Central memory CD4-positive, alpha-beta T cell (primary cell): ENCODE data around the gene LINGO4.
"Not testable (repeated sequence)": the region's sequence is repeated elsewhere in the genome, so short reads cannot be mapped to it uniquely, and the experiment has no call there.

ENCODE experiments used
- DNase-seq: peaks from one replicate; pipeline ENCODE4 v3.0.0; 2022

Gene LINGO4

DNA sequence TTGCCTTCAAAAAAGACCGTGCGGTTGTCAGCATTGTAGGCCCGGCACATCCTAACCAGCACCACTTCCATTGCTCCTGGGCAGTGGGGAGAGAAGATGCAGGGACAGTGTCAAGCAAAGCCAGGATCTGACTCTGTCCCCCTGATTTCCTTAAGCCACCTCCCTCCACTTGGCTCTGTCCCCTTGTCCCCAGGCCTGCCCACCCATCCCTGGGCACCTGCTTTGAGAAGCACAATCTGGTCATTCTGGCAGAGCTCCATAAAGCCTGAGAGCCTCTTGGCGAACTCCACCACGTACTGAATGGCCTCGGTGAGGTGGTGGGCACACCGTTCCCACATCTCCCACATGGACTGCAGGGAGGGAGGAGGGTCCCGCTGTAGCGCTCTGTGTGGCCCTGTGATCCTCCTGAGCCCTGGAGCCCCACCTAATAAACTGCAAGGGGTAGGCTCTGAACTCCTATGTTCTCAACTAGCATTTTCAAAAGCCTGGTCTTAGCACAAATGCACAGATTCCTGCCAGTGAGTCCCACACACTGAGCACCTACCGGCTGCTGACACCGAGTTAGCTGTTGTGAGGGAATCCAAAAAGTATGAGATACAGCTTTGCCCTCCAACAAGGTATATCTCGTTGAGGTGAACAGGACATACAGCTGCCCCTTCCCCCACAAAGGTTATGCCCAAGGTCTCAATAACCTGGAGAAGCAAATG lies 8.2 kb upstream of the LINGO4 start:
- no peak for DNase-seq

DNA sequence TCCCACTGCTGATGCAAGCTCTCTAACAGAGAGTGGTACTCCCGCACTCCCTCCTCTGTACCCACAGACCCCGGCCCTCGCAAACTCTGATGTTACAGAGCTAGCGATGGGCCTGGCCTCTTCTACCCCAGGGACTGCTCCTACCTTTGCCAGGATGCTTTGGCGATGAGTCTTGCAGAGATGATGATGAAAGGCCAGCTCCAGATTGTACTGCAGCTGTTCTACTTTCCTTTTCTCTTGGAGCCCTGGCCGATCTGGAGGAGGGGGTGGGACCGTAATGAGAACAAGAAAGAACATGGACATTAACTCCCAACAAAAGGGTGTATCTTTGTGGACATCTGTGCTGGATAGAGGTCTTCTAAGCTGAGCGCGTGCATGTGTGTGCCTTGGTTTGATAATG lies 6.0 kb upstream of the LINGO4 start:
- DNase-seq: no peak

DNA sequence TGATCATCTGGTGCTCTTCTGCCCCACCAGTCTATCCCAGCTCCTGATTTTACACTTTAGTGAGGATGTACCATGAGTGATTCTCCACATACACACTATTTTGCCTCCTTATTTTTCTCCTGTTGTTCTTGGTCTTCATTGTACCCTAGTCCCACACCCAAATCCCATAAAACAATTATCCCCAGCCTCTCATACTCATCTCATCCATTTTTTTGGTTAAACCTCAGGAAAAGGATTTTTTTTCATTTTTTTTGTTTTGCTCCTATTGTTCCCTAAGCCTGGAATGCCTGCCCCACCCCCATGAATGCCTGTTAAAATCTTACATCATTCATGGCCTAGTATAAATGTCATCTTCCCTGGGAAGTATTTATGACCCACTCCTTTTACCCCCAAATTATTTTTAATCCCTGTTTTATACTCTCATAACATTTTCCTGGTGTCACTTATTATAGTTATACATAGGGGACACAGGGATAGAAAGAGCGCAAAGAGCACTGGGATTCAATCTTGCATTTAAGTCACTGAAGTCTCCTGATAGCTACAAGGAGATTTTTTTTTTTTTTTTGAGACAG lies 4.9 kb upstream of the LINGO4 start:
- no peak for DNase-seq

DNA sequence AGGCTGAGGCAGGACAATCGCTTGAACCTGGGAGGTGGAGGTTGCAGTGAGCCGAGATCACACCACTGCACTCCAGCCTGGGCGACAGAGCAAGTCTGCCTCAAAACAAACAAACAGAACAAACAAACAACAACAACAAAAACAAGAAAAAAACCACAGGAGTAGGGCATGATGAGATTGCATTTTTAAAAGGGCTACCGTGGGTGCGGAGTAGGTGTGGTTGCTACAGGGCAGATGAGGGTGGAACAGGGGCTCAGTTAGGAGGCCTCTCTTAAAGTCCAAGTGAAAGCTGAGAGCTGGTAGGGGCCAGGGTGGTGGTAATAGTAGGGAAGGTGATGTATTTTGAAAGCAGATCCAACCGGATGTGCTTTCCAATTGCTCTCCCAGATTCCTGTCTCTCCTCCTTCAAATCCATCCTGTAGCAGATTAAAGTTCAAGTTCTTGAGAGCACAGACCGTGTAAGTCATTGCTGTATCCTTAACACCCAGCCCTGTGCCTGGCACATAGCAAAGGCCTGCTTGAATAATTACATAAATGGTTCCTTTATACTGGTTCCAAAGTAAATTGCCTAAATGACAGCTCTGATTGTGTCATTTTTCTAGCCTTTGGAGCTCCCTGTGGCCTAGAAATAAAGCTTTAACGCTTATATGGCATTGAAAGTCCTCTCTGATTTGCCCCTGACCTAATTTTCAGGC lies 4.2 kb upstream of the LINGO4 start:
- DNase-seq: no peak

DNA sequence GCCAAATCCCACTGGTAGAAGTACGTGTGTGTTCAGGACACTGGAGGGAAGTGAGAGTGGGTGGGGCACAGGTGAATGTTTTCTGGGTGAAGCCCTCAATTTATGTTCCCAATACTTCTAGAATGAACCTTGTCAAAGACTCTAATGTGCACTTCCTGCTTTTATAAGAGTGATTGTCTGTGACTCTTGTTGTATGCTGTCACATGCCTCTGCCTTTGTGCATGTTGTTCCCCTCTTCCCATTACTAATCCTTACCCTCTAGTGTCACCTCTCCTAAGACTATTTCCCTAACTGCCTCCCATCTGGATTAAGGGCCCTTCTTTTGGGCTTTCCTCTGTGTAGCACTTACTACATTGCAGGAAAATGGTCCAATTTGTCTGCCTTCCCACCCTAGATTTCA lies 2.5 kb upstream of the LINGO4 start:
- no peak for DNase-seq

DNA sequence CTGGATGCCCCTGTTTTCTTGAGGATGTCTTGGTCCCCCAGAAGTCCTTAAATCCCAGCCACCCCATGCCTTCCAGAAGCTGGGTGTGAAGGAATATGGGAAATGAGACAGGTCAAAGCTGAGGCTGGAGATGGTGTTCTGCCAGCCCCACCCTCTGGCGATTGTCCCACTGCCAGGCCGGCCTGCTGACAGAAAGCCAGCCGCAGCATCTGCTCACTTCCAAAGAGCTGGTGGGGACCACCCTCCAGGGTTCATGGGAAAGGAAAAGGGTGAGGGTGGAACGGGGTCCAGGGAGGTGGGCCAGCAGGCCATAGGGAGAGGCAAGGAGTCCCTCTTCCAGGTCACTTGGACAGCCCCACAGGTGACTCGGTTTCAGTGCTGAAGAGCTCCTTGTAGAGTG lies 1.9 kb upstream of the LINGO4 start:
- DNase-seq: no peak

DNA sequence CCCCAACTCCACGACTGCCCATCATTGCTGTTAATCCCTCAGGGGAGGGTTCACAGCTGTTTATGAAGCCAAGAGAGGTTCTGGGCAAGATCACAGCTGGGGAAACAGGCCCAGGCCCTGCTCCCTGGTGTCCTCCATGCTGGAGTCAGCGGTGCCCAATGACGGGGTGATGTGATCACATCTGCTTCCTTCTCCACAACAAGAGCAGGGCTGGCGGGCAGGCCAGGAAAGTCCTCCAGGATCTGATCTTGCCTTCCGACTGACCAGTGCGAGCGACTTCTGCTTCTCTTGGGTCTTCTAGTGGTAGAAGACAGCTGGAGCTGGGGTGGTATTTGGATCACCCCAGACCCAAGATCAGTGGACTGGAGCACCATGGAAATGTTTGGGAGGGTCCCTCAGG lies 951 bp upstream of the LINGO4 start:
- no peak for DNase-seq

DNA sequence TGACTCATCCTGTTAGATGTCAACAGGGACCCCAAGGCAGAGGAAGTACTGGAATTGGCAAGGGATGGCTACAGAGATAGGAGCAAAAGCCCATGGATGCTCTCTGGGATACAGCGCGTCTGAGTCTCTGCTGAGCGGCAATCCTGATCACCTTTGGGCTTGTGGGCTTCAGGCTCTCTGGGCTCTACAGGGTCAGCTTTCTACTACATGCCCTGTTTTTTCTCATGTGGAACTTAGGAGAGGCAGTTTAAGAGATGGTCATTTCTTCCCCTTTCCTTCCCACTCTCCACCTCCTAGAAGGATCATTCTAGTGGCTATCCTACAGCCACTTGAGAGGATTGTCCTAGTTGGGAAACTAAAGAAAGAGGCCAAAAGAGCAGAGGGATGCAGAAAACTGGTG lies 1.3 kb downstream of the LINGO4 start:
- no peak for DNase-seq

DNA sequence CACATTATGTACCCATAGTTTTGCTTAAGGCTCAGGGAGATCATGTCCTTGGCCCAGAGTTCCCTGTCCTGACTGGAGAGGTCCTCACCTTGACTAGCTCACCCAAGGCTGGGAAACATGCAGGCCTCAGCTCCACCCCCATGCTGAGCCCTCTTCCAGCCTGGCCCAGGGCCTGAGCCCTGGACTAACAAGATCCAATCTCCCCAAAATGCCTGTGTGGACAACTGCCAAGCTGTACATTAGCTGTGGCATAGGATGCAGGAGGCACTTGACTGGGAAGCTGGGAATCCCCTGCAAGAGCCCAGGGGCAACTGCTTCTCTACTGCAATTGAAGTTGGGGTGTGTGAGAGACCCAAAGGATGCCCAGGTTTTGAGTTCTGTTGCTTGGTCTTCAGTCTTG lies 2.1 kb downstream of the LINGO4 start:
- no peak for DNase-seq

DNA sequence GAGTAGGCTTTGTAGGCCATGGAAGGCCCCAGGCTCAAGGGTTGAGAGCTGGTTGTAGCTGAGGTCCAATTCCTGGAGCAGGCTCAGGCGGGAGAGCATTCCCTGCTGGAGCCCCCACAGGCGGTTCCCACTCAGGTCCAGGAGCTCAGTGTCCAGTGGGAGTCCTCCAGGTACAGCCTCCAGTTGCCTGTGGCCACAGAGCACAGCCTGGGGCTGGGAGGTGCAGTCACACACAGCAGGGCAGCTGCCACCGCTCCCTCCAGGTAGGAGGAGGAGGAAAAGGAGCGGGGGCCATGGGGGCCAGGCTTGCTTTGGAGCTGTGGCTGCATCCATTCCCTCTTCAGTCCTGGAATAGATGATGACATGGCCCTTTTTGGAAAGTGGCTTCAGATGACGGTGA lies 2.8 kb downstream of the LINGO4 start:
- DNase-seq: no peak

DNA sequence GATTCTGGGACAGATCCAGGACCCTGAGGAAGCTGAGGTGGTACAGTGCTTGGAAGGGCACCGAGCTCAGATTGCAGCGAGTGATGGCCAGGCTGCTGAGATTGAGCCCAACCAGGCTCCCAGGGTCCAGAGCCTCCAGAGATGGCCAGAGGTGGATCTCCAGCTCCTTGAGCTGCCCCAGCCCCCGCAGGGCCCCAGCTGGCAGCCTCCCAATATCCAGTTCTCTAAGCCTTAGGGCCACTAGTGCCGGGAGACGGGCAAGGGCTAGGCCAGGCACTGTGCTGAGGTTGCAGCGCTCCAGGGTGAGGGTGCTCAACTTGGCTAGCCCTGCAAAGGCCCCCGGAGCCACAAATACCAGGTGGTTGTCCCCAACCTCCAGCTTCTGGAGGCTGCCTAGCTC lies 3.4 kb downstream of the LINGO4 start:
- no peak for DNase-seq

DNA sequence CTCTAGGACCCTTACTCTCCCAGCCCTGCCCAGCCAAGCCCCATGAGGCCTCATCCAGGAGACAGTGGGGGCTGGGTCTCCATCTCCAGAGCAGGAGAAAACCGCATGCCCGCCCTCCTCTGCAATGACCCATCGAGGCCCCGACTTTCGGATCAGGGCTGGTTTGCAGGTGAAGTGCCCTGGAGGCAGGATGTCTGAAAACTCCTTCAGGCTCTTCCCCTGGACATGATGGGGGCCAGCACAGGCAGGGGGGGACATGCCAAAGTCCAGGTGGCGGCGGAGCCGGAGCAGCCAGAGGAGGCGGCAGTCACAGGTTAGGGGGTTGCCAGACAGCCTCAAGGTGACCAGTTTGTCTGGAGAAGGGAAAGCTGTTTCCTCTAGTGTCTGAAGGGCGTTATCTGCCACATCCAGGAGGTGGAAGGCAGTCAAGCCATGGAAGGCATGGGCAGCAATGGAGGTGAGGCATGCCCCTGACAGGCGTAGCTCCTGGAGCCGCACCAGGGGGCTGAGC lies 3.9 kb downstream of the LINGO4 start:
- no peak for DNase-seq

DNA sequence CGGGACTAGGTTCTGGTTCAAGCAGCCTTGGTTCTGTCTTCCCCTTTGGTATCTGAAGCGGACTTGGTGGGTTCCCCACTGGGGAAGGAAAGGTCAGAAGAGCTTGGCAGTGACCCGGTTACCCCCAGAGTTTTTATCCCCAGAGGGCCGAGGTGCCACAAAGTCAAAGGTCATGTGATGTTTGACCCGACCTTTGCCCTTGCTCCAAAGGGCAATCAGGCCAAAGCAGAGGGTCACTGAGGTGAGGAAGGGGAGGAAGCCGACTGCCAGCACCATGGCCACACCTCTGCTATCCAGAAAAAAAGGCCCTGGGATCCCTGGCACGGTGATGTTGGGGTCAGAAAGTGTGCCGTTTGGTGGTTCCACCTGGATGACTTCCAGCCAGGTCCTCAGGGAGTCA lies 4.4 kb downstream of the LINGO4 start:
- DNase-seq: no peak

DNA sequence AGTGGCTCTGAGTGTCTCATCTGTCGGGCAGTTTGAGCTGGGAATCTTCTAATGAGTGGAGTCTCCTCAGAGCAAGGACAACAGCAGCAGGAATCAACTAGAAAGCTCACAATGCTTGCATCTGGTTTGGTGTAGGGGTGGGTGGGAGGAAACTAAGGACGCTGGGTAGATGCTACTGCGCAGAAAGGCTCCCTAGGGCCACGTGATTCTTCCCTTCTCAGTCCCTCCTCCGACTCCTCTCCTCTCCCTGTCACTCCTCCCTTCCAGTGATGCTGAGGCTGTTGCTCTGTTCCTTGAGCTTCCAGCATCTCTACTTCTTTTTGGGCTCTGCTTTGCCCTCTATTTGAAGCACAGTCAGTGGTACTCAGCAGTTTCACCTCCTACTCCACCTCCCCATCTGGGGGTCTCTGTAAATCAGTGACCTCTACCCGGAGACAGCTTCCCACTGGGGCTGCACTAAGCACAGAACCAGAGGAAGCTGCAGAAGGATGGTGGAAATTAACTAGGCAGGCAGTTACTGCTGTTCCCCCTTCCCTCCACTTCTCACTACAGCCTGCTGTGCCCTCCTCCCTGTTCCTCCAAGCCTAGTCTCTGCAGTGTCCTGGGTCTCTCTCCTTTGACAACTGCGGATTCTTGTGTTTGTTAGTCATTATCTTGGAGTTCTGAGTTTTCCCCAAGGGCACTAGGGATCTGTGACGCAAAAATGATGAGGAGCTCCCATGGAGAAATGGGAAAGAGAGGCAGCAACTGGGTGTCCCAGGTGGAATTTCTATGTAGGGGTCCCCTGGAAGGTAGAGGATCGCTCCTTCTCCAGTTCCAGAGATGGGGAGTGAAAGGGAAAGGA lies 5.8 kb downstream of the LINGO4 start:
- no peak for DNase-seq

DNA sequence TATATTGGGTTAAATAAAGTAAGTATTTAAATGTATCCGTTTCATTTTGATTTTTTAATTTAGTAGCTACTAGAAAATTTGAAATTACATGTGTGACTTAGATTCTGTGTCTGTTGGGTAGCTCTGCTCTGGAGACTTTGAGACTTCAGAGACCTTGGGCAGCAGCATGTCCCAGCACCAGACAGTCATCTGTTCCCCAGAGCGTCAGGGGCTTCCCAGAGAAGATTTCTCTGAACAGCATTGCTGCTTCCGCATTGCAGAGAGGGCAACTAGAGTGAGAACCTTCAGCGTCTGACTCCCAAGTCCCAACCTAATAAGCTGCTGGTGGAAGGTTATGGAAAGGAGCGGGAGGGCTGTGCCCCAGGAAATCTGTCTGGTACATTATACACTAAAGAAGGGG lies 6.6 kb downstream of the LINGO4 start:
- DNase-seq: no peak

DNA sequence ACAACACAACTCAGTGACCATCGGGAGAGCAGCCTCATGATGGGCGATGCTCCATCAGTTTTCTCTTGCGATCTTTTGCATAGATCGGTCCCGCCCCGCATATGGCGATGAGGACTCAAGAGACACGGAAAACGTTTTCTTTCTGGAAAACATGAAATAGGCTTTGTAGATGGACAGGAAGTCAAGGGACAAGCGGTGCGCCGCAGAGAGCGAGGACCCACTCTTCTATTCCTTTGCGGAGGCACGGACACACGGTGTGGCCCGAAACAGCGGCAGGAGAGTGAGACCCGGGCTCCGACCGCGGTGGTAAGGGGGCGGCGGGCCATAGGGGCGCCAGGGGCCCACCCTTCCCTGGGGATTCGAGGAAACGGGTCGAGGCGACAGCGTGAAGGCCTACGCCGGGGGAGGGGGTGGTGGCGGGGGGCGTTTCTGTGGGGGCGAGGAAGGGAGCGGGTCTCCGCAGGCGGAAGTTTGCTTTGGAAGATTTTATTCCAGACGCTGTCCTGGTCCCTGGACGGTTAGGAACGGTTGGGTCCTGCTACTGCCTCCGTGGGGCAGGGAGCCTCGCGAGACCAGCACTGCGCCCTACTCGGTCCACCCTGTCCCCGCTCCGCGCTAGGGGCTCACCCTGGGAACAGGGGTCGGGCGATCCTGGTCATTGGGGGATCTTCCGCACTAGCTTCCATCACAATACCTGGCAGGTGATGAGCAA lies 14.1 kb downstream of the LINGO4 start:
- no peak for DNase-seq

DNA sequence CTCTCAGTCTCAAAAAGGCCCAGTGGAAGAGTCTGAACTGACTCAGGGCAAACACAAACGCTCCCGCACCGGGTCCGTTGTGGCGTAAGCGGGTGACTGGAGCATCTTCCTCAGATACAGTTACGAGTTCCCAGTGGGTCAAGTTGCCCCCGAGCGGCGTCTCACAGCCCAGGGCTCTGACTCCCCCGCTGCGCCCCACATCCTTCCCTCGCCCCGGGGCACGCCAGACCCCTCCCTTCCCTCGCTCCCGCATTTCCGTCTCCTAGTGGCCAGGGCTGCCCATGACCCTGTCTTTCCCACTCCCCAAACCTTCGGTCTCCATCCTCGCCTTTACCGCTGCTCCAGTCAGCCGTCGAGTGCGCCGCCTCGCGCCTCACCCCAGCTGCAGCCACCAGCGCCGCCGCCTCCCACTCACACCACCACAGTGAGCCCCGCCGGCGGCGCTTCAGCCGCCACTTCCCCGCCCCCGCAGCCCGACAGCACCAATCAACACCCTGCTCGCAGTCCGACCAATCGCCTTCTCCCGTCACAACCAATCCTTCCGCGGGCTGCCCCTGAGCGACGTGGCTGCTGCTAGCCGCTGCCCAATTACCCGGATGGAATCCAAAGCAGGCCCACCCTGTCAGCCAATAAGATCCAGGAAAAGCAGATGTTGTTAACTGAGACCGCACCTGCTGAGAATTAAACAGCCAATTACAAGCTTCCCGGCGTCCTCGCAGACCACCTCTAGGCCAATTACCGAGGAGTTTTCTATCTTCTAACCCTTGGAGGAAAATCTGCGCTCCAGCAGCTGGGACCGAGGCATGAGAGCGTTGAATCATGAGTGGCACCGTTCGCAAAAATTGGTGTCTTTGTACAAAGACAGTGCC lies 14.9 kb downstream of the LINGO4 start, which contains the start of gene TDRKH:
Gene TDRKH (minus strand): TSS at position 430 of the 869 bp plus-strand sequence. CDS start 7,478 bp downstream, outside the sequence.
- peak; percentile 99 for DNase-seq

DNA sequence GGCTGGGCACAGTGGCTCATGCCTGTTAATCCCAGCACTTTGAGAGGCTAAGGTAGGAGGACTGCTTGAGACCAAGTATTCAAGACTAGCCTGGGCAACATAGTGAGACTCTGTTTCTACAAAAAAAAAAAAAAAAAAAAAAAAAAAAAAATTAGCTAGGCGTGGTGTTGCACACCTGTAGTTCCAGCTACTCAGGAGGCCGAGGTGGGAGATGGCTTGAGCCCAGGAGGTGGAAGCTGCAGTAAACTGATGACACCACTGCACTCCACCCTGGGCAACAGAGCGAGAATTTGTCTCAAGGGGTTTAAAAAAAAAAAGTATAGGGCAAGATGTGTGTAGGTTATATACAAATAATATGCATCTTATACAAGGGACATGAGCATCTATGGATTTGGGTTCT lies 17.5 kb downstream of the LINGO4 start:
- DNase-seq: no peak

DNA sequence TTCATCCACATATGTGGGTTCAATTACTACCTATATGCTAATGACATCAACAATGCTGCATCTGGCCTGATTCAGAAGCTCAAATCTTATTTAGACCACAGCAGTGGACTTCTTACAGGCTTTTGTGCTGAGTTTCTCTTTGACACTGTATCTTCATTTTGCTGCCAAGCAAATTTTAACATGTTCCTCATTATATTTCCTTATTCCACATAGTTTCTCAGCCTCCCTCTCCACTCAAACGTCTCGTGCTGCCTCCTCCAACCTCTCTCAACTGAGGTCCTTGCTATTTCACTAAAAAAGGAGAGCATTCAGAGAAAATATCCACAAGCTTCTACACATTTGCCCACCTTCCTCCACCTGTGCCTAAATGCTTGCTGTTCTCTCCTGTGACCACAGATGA lies 21.4 kb downstream of the LINGO4 start:
- DNase-seq: no peak

DNA sequence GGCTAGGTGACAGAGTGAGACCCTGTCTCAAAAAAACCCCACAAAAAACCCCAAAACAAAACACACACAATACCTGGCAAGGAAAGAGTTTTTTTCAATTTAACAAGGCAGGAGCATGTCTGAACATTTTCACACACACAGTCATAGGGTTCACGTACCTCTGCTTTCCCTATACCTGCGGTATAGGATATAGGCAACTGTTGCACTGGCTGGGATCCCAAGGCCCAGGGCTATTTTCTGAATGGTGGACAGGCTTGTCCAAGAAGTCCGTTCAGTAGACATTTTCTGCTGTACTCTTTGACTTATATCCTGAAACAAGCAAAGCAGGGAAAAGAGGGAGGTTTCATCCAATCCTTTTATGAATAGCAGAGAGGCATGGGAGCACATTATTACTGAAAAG lies 22.5 kb downstream of the LINGO4 start:
- no peak for DNase-seq

DNA sequence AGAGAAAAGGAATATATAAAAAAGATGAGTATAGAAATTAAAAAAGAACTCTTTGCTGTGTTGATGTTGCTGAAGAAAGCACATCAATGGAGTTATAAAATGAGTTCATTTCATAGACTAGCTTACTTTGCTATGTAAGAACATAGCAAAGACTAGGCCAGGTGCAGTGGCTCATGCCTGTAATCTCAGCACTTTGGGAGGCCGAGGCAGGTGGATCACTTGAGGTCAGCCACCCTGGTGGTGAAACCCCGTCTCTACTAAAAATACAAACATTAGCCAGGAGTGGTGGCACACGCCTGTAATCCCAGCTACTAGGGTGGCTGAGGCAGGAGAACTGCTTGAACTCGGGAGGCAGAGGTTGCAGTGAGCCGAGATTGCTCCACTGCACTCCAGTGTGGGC lies 23.2 kb downstream of the LINGO4 start:
- not testable (repeated sequence) for DNase-seq
